ENCODE results near the gene HIRA. TPM values are rescaled to one million over a fixed set of nuclear protein-coding genes. Genes with fewer than 3 reads are reported as not detected.

The HIRA gene
- total RNA-seq, 1 experiment from 2014 or later = 23.8 TPM

GRCh38 chr22:19407649-19408606 lies 23.6 kb downstream of the HIRA start:
- CTCF ChIA-PET = no interaction called here
- in situ Hi-C loops (cut with HindIII; ENCODE audit: low pct_unique_long_range_greater_than_20kb, low sequenced_read_pairs) = no loop called here
- Histone ChIP-seq H3K36me3 (ENCODE audit: control insufficient read depth, insufficient read depth, low read length) (peaks cover 3% of the 10 kb centered on the region; the same call in 1 of the 2 replicates), H3K4me3 (ENCODE audit: low read depth in 2 of 2, low read length in 2 of 2) (no peak overlapping the region), H3K27me3 (ENCODE audit: control insufficient read depth, insufficient read depth, low read length) (no peaks in the 10 kb centered on the region), H3K27ac (ENCODE audit: low read length) (no peak overlapping the region), H3K4me1 (ENCODE audit: control insufficient read depth, insufficient read depth, low read length) (no peaks in the 10 kb centered on the region), H3K9me3 (ENCODE audit: control insufficient read depth, insufficient read depth, low read depth, low read length) (no peaks in the 10 kb centered on the region)
- intact Hi-C loops (cut with micrococcal nuclease; ENCODE audit: unreplicated experiment) = no loop called here
- TF ChIP-seq CTCF (IDR thresholded peaks at IDR 0.05) = no peak
- no peak for TF ChIP-seq SIN3A (IDR thresholded peaks at IDR 0.05; ENCODE audit: borderline replicate concordance, insufficient read depth, low read depth, low read length)
- no peak for TF ChIP-seq TCF7L2 (IDR thresholded peaks at IDR 0.05; ENCODE audit: low read depth, low read length)
- TF ChIP-seq REST (IDR thresholded peaks at IDR 0.05; ENCODE audit: insufficient read depth in 1 of 2, low read depth in 2 of 2, low read length in 1 of 2) = no peak
- no peak for TF ChIP-seq POLR2AphosphoS5 (IDR thresholded peaks at IDR 0.05; ENCODE audit: low read depth, low read length)
- no peak for DNase-seq (ENCODE audit: low read depth, low spot score)
- ATAC-seq = no peak
- BruUV-seq (replicated peaks) = no TSS peak
- POLR2A ChIA-PET = no interaction called here

GRCh38 chr22:19406846-19407245 lies 24.7 kb downstream of the HIRA start:
- TF ChIP-seq TCF7L2 (IDR thresholded peaks at IDR 0.05; ENCODE audit: low read depth, low read length) = no peak
- no peak for TF ChIP-seq SIN3A (IDR thresholded peaks at IDR 0.05; ENCODE audit: borderline replicate concordance, insufficient read depth, low read depth, low read length)
- no peak for TF ChIP-seq POLR2AphosphoS5 (IDR thresholded peaks at IDR 0.05; ENCODE audit: low read depth, low read length)
- TF ChIP-seq REST (IDR thresholded peaks at IDR 0.05; ENCODE audit: insufficient read depth in 1 of 2, low read depth in 2 of 2, low read length in 1 of 2) = no peak
- TF ChIP-seq CTCF (IDR thresholded peaks at IDR 0.05) = no peak
- DNase-seq (ENCODE audit: low read depth, low spot score) (no peak), ATAC-seq (no peak)
- no TSS peak for BruUV-seq (replicated peaks)
- H3K4me1 ChIP-seq (ENCODE audit: control insufficient read depth, insufficient read depth, low read length) = no peaks in the 10 kb centered on the region
- ChIA-PET POLR2A (no interaction called here), CTCF (no interaction called here)
- no peak overlapping the region for H3K27ac ChIP-seq (ENCODE audit: low read length)
- intact Hi-C loops (cut with micrococcal nuclease; ENCODE audit: unreplicated experiment) = no loop called here
- no peaks in the 10 kb centered on the region for H3K27me3 ChIP-seq (ENCODE audit: control insufficient read depth, insufficient read depth, low read length)
- no peaks in the 10 kb centered on the region for H3K9me3 ChIP-seq (ENCODE audit: control insufficient read depth, insufficient read depth, low read depth, low read length)
- in situ Hi-C loops (cut with HindIII; ENCODE audit: low pct_unique_long_range_greater_than_20kb, low sequenced_read_pairs) = no loop called here
- no peak overlapping the region for H3K4me3 ChIP-seq (ENCODE audit: low read depth in 2 of 2, low read length in 2 of 2)
- peaks cover 3% of the 10 kb centered on the region; the same call in 1 of the 2 replicates for H3K36me3 ChIP-seq (ENCODE audit: control insufficient read depth, insufficient read depth, low read length)
